Measurements from ENCODE around the gene ZKSCAN8. TPM values are rescaled to one million over a fixed set of nuclear protein-coding genes. Genes with fewer than 3 reads are reported as not detected.

Gene ZKSCAN8
- total RNA-seq, 1 donor from 2014 or later = 17.9 TPM

DNA sequence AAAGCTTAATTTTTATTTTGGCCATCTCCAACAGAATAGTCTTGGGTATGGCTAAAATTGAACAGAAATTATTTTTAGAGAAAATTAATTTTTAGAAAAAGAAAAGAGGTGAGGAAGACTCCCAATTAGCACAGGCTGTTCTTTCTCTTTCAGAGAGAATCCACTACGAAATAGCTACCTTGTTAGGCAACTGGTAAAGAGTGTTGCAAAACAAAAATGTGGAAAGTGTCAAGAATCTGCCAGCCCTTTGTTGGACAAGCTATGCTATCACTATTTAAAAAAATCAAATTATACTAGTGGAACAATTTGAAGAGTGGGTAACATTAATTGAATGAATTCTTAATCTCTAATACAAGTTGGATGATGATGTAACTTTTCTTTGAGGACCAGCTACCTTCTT lies 64.2 kb downstream of the ZKSCAN8 start:
- DNase-seq (ENCODE audit: low read depth) = no peak
- H3K27me3 ChIP-seq (ENCODE audit: control insufficient read depth, insufficient read depth, low read length) = peaks cover 19% of the 10 kb centered on the region
- H3K36me3 ChIP-seq (ENCODE audit: control insufficient read depth, insufficient read depth, low read length) = no peaks in the 10 kb centered on the region
- H3K4me3 ChIP-seq (ENCODE audit: low read depth, low read length) = no peak overlapping the region
- TF ChIP-seq, protein P1, sequence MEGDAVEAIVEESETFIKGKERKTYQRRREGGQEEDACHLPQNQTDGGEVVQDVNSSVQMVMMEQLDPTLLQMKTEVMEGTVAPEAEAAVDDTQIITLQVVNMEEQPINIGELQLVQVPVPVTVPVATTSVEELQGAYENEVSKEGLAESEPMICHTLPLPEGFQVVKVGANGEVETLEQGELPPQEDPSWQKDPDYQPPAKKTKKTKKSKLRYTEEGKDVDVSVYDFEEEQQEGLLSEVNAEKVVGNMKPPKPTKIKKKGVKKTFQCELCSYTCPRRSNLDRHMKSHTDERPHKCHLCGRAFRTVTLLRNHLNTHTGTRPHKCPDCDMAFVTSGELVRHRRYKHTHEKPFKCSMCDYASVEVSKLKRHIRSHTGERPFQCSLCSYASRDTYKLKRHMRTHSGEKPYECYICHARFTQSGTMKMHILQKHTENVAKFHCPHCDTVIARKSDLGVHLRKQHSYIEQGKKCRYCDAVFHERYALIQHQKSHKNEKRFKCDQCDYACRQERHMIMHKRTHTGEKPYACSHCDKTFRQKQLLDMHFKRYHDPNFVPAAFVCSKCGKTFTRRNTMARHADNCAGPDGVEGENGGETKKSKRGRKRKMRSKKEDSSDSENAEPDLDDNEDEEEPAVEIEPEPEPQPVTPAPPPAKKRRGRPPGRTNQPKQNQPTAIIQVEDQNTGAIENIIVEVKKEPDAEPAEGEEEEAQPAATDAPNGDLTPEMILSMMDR (IDR thresholded peaks at IDR 0.05; ENCODE audit: insufficient read depth, low read length, poor library complexity, severe bottlenecking) = no peak

DNA sequence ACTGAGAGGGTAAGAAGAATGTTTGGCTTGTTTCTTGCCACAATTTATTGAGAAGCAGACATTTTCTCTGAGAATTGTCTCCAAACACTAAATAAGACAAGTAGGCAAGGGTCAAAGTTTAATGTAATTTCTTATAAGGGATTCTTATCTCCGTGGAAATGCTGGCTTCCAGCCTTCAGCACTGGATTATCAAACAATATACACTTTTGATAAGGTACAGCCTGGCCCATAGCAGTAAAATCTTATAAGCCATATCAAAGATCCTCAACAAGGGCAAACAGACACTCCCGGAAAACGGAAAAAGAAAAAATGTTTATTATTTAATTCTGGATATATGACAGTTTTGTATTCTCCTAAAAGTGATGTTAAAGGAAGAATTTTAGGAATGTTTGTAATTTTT lies 64.8 kb downstream of the ZKSCAN8 start:
- no peak for DNase-seq (ENCODE audit: low read depth)
- peaks cover 19% of the 10 kb centered on the region for H3K27me3 ChIP-seq (ENCODE audit: control insufficient read depth, insufficient read depth, low read length)

DNA sequence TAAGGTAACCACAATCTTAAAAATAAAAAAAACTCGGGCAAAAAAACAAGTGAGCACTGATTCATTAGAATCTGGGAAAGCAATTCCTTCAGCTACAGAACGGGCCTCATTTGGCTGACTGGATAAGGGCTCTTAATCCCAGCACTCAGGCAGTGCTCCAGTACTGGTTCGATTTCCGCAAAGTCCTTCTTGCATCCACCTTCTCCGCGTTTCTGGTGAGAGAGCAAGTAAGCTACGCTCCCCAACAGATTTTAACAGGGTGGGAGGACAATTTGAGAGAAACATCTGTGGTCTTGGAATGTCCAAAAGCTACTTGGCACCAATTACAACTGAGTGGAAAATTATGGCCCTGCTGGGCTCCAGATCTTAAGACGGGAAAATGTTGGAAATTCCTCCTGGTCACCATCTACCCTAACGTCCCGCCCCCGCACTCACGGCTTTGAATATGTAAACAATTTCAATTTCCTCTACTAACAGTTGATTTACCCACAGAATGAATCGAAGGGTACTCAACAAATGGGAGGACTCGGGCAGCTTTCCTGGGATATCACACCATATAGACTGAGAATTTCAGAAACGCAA lies 65.3 kb downstream of the ZKSCAN8 start:
- Histone ChIP-seq H3K4me3 (ENCODE audit: low read depth, low read length) (peak overlapping the region; percentile 32), H3K27me3 (ENCODE audit: control insufficient read depth, insufficient read depth, low read length) (peaks cover 19% of the 10 kb centered on the region), H3K36me3 (ENCODE audit: control insufficient read depth, insufficient read depth, low read length) (no peaks in the 10 kb centered on the region)
- TF ChIP-seq, protein P1 (IDR thresholded peaks at IDR 0.05; ENCODE audit: insufficient read depth, low read length, poor library complexity, severe bottlenecking) = no peak
- no peak for DNase-seq (ENCODE audit: low read depth)

More for the DNA sequence above, 64.8 kb downstream of the ZKSCAN8 start:
- Histone ChIP-seq H3K4me3 (ENCODE audit: low read depth, low read length) (no peak overlapping the region), H3K36me3 (ENCODE audit: control insufficient read depth, insufficient read depth, low read length) (no peaks in the 10 kb centered on the region)
- TF ChIP-seq, protein P1 (IDR thresholded peaks at IDR 0.05; ENCODE audit: insufficient read depth, low read length, poor library complexity, severe bottlenecking) = no peak

- DNase-seq (ENCODE audit: low read depth) = no peak
- TF ChIP-seq, protein P1 (IDR thresholded peaks at IDR 0.05; ENCODE audit: insufficient read depth, low read length, poor library complexity, severe bottlenecking) = no peak
- Histone ChIP-seq H3K36me3 (ENCODE audit: control insufficient read depth, insufficient read depth, low read length) (no peaks in the 10 kb centered on the region), H3K27me3 (ENCODE audit: control insufficient read depth, insufficient read depth, low read length) (peaks cover 19% of the 10 kb centered on the region), H3K4me3 (ENCODE audit: low read depth, low read length) (peak overlapping the region; percentile 32)
These were observed 65.9 kb downstream of the ZKSCAN8 start for GRCh38 chr6:28207510-28208110.

- Histone ChIP-seq H3K4me3 (ENCODE audit: low read depth, low read length) (peak overlapping the region; percentile 32), H3K27me3 (ENCODE audit: control insufficient read depth, insufficient read depth, low read length) (peaks cover 19% of the 10 kb centered on the region), H3K36me3 (ENCODE audit: control insufficient read depth, insufficient read depth, low read length) (no peaks in the 10 kb centered on the region)
- no peak for DNase-seq (ENCODE audit: low read depth)
- TF ChIP-seq, protein P1 (IDR thresholded peaks at IDR 0.05; ENCODE audit: insufficient read depth, low read length, poor library complexity, severe bottlenecking) = no peak
These were observed 66.5 kb downstream of the ZKSCAN8 start for GRCh38 chr6:28208111-28208659.

Other genes with a start within 250 kb of the ZKSCAN8 start
- not detected in 2 replicates for gene OR2B2, start 229.5 kb upstream of the ZKSCAN8 start, total RNA-seq
- gene OR2B6, start 184.6 kb upstream of the ZKSCAN8 start, total RNA-seq = not detected in 2 replicates
- 15.4 and 16.8 TPM in 2 replicates for gene ZNF165, start 61.3 kb upstream of the ZKSCAN8 start, total RNA-seq
- gene ZSCAN16, start 17.3 kb upstream of the ZKSCAN8 start, total RNA-seq = 6.4 and 10.5 TPM in 2 replicates
- gene ZSCAN9, start 83.4 kb downstream of the ZKSCAN8 start, total RNA-seq = 19.2 and 23.7 TPM in 2 replicates
- gene ZKSCAN4, start 110.4 kb downstream of the ZKSCAN8 start, total RNA-seq = 3.8 and 4.4 TPM in 2 replicates
- 1.0 and 1.1 TPM in 2 replicates for gene NKAPL, start 117.4 kb downstream of the ZKSCAN8 start, total RNA-seq
- 15.8 and 18.6 TPM in 2 replicates for gene ZSCAN26, start 125.3 kb downstream of the ZKSCAN8 start, total RNA-seq
- gene PGBD1, start 139.7 kb downstream of the ZKSCAN8 start, total RNA-seq = 4.8 and 6.6 TPM in 2 replicates
- 4.0 and 5.6 TPM in 2 replicates for gene ZSCAN31, start 194.3 kb downstream of the ZKSCAN8 start, total RNA-seq
- 3.6 and 5.5 TPM in 2 replicates for gene ZKSCAN3, start 208.1 kb downstream of the ZKSCAN8 start, total RNA-seq